HG03060 (cell line): ENCODE data around the gene ELF2.
A peak's percentile ranks its signal among the peaks of the same experiment; 100 is the strongest.
"Not testable (repeated sequence)": the region's sequence is repeated elsewhere in the genome, so short reads cannot be mapped to it uniquely, and the experiment has no call there.

ENCODE experiments used
- ATAC-seq: cut with Tn5 transposase; IDR thresholded peaks from one replicate; pipeline ENCODE4 v1.9.1; 2021; ENCODE audit warnings: low read depth, moderate number of reproducible peaks; ENCODE audit not compliant: unreplicated experiment

The ELF2 gene

GRCh38 chr4:139177049-139177868 lies at the start of gene ELF2:
Gene ELF2 (minus strand): TSS chr4:139177218. CDS start chr4:139137701, 39,517 bp downstream.
- peak; percentile 24 for ATAC-seq

- ATAC-seq, result no peak
Observed at GRCh38 chr4:139223682-139224317, 46.8 kb upstream of the ELF2 start.

GRCh38 chr4:139222215-139222614 lies 45.2 kb upstream of the ELF2 start:
- ATAC-seq, result no peak

- no peak for ATAC-seq
Observed at GRCh38 chr4:139221687-139222086, 44.7 kb upstream of the ELF2 start.

GRCh38 chr4:139219450-139220055 lies 42.5 kb upstream of the ELF2 start:
- ATAC-seq, result no peak

GRCh38 chr4:139214039-139214534 lies 37.1 kb upstream of the ELF2 start:
- peak; percentile 100 for ATAC-seq

GRCh38 chr4:139213633-139214032 lies 36.6 kb upstream of the ELF2 start:
- ATAC-seq, result not testable (repeated sequence)

- ATAC-seq, result no peak
Observed at GRCh38 chr4:139212900-139213299, 35.9 kb upstream of the ELF2 start.

GRCh38 chr4:139210486-139210885 lies 33.5 kb upstream of the ELF2 start:
- ATAC-seq, result no peak

GRCh38 chr4:139209470-139210063 lies 32.5 kb upstream of the ELF2 start:
- ATAC-seq, result no peak

GRCh38 chr4:139208404-139208945 lies 31.5 kb upstream of the ELF2 start:
- ATAC-seq, result no peak

- ATAC-seq, result no peak
Observed at GRCh38 chr4:139207873-139208403, 30.9 kb upstream of the ELF2 start.

GRCh38 chr4:139207247-139207646 lies 30.2 kb upstream of the ELF2 start:
- no peak for ATAC-seq

GRCh38 chr4:139202991-139203390 lies 26.0 kb upstream of the ELF2 start:
- ATAC-seq, result no peak

- ATAC-seq, result no peak
Observed at GRCh38 chr4:139200506-139200905, 23.5 kb upstream of the ELF2 start.

- no peak for ATAC-seq
Observed at GRCh38 chr4:139200102-139200501, 23.1 kb upstream of the ELF2 start.

- ATAC-seq, result not testable (repeated sequence)
Observed at GRCh38 chr4:139197214-139197613, 20.2 kb upstream of the ELF2 start.

GRCh38 chr4:139196462-139196861 lies 19.4 kb upstream of the ELF2 start:
- no peak for ATAC-seq

- no peak for ATAC-seq
Observed at GRCh38 chr4:139191373-139191772, 14.4 kb upstream of the ELF2 start.

- no peak for ATAC-seq
Observed at GRCh38 chr4:139189972-139190371, 13.0 kb upstream of the ELF2 start.

- ATAC-seq, result no peak
Observed at GRCh38 chr4:139189417-139189749, 12.4 kb upstream of the ELF2 start.
